SU-DHL-6 (cell line): ENCODE data around the gene RSPH9.

Experiments used
- CTCF ChIP-seq: fragments of 200-600 bp; sonication (generic); IDR thresholded peaks from one replicate; pipeline ENCODE4 v1.5.1; 2017; ENCODE audit warnings: antibody characterized with exemption, mild to moderate bottlenecking, low read length, moderate library complexity; ENCODE audit not compliant: insufficient read depth, poor library complexity, severe bottlenecking
- EZH2phosphoT487 ChIP-seq: fragments of 200-600 bp; sonication (generic), shearing (Covaris generic); conservative IDR thresholded peaks from 2 replicates; pipeline ENCODE4 v1.6.1; 2018; ENCODE audit warnings: mild to moderate bottlenecking, antibody characterized with exemption, low read length, moderate library complexity, mixed read lengths

- no peak for TF ChIP-seq CTCF
- TF ChIP-seq EZH2phosphoT487, result no peak
These were observed 27.2 kb downstream of the RSPH9 start for GRCh38 chr6:43671801-43672690.
